Neural progenitor cell (in vitro differentiated cells): Measurements from ENCODE around the gene PROS1. TPM values are rescaled to one million over a fixed set of nuclear protein-coding genes. Genes with fewer than 3 reads are reported as not detected.

Source experiments
- DNase-seq: peaks from one replicate; pipeline ENCODE4 v3.0.0-alpha.2; 2016; ENCODE audit warnings: low spot score
- H2AFZ ChIP-seq: fragments of 200-600 bp; sonication (generic); replicated peaks from 2 replicates; pipeline ENCODE4 v1.6.1; 2016; ENCODE audit warnings: antibody characterized with exemption
- H3F3A ChIP-seq: fragments of 200-600 bp; sonication (generic); 2 replicates; pipeline ENCODE4 v1.6.1; 2016; ENCODE audit warnings: antibody characterized with exemption, low read depth
- H3K27ac ChIP-seq: fragments of 200-600 bp; sonication (generic); 2 replicates; pipeline ENCODE4 v1.5.1; 2016; ENCODE audit warnings: mild to moderate bottlenecking
- H3K27me3 ChIP-seq: fragments of 200-600 bp; sonication (generic); 2 replicates; pipeline ENCODE4 v1.6.1; 2016; ENCODE audit warnings: mild to moderate bottlenecking, moderate library complexity
- H3K36me3 ChIP-seq: fragments of 200-600 bp; sonication (generic); 2 replicates; pipeline ENCODE4 v1.5.1; 2016
- H3K4me1 ChIP-seq: fragments of 200-600 bp; sonication (generic); 2 replicates; pipeline ENCODE4 v1.6.1; 2016; ENCODE audit warnings: mixed run types
- H3K4me2 ChIP-seq: fragments of 200-600 bp; sonication (generic); 2 replicates; pipeline ENCODE4 v1.6.1; 2016
- H3K4me3 ChIP-seq: fragments of 200-600 bp; sonication (generic); 2 replicates; pipeline ENCODE4 v1.5.1; 2016
- H3K79me2 ChIP-seq: fragments of 200-600 bp; sonication (generic); 2 replicates; pipeline ENCODE4 v1.6.1; 2016; ENCODE audit warnings: low read depth
- H3K9ac ChIP-seq: fragments of 200-600 bp; sonication (generic); 2 replicates; pipeline ENCODE4 v1.6.1; 2016
- H3K9me3 ChIP-seq: fragments of 200-600 bp; sonication (generic); 2 replicates; pipeline ENCODE4 v1.5.1; 2016; ENCODE audit warnings: low read depth
- H4K20me1 ChIP-seq: fragments of 200-600 bp; sonication (generic); 2 replicates; pipeline ENCODE4 v1.6.1; 2016; ENCODE audit warnings: low read depth
- H3K27ac Mint-ChIP-seq: 3 replicates; pipeline ENCODE4 v1.8.0; 2021; ENCODE audit warnings: mixed read lengths
- H3K27me3 Mint-ChIP-seq: 2 replicates; pipeline ENCODE4 v1.8.0; 2022; ENCODE audit warnings: low read depth, mild to moderate bottlenecking, inconsistent platforms, moderate library complexity, mixed read lengths; ENCODE audit not compliant: insufficient read depth
- H3K36me3 Mint-ChIP-seq: 3 replicates; pipeline ENCODE4 v1.8.0; 2021; ENCODE audit warnings: mixed read lengths
- H3K4me1 Mint-ChIP-seq: 3 replicates; pipeline ENCODE4 v1.8.0; 2021; ENCODE audit warnings: mixed read lengths
- H3K4me3 Mint-ChIP-seq: 3 replicates; pipeline ENCODE4 v1.8.0; 2021; ENCODE audit warnings: mild to moderate bottlenecking, moderate library complexity, mixed read lengths
- H3K9me3 Mint-ChIP-seq: 3 replicates; pipeline ENCODE4 v1.8.0; 2020; ENCODE audit warnings: mixed read lengths
- EZH2 ChIP-seq: fragments of 200-600 bp; sonication (generic); IDR thresholded peaks from 2 replicates; pipeline ENCODE4 v1.6.1; 2017; ENCODE audit warnings: antibody characterized with exemption, mild to moderate bottlenecking, moderate library complexity
- EZH2phosphoT487 ChIP-seq: fragments of 200-600 bp; sonication (generic); IDR thresholded peaks from 2 replicates; pipeline ENCODE4 v1.6.1; 2017; ENCODE audit warnings: antibody characterized with exemption
- total RNA-seq: library from RNA; depleted of rRNA; stranded (reverse); fragments of >200 nt; gene quantifications from 2 replicates; pipeline ENCODE4 v1.2.3, GENCODE V29; 2015; ENCODE audit warnings: low replicate concordance
- TF ChIP-seq, protein P1 (sequence below): fragments of 200-600 bp; sonication (generic); IDR thresholded peaks from 2 replicates; pipeline ENCODE4 v1.5.1; 2017; ENCODE audit warnings: antibody characterized with exemption, mild to moderate bottlenecking

Gene PROS1
- 11.9 and 18.5 TPM in 2 replicates for total RNA-seq

DNA sequence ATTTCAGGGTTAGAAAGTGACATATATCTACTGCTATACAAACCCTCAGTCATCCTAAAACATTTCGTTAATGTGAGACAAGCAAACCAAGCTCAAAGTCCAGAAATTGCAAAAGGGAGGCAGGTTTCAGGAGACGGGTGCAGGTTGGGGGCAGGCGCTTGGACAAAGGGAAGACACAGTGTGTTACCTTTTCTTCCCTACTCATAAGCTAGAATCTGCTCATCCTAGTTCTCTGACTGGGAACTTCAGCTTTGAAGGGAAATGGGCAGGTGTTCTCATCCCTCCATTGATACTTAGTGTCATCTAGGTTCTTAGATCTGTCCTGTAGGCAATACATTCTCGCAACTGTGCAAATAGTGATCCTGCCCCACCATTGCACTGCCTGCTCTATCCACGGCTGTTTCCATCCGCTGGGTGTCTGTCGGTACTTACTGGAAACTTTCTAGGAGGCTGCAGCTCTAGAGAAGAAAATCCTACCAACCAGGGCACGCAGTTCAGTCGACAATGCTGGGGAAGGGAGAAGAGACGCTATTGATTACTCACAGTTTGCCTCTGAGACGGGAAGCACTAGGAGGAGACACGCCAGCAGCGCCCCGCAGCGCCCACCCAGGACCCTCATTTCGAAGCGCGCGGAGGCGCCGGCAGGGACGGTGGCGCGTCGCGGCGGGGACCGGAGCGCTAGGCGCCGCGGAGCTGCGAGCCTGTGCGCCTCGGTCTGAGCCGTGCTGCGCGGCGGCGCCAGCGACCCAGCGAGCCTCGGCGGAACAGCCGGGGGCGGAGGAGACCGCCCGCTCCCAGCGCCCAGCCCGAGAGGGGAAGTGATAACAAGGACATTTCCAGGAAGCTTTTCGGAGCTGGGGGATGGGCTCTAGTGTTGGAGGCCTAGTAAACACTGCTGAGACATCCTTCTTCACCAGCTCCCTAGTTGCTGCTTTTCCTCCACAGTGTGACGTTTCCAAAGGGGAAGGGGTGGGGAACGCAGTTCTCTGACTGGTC, at the start of gene PROS1:
Gene PROS1 (minus strand): TSS at position 766 of the 996 bp plus-strand sequence. CDS start 147 bp downstream, at position 619.
- Mint-ChIP-seq H3K9me3 (no peaks in the 10 kb centered on the region), H3K4me3 (peak within 1 kb of the TSS; percentile 90), H3K36me3 (no peaks in the 10 kb centered on the region), H3K4me1 (peaks cover 16% of the 10 kb centered on the region), H3K27me3 (peaks cover 3% of the 10 kb centered on the region), H3K27ac (peak within 1 kb of the TSS; percentile 93)
- Histone ChIP-seq H3K27ac (no peak within 1 kb of the TSS), H3K27me3 (peaks cover 19% of the 10 kb centered on the region), H3K9me3 (no peaks in the 10 kb centered on the region), H3F3A (peaks cover 11% of the 10 kb centered on the region), H4K20me1 (no peaks in the 10 kb centered on the region), H2AFZ (peak within 1 kb of the TSS; percentile 88), H3K4me1 (no peaks in the 10 kb centered on the region), H3K4me3 (peak within 1 kb of the TSS; percentile 60), H3K79me2 (no peaks in the 10 kb centered on the region), H3K9ac (no peak within 1 kb of the TSS), H3K36me3 (no peaks in the 10 kb centered on the region), H3K4me2 (peak within 1 kb of the TSS; percentile 81)
- DNase-seq, result peak; percentile 81
- TF ChIP-seq, protein P1, sequence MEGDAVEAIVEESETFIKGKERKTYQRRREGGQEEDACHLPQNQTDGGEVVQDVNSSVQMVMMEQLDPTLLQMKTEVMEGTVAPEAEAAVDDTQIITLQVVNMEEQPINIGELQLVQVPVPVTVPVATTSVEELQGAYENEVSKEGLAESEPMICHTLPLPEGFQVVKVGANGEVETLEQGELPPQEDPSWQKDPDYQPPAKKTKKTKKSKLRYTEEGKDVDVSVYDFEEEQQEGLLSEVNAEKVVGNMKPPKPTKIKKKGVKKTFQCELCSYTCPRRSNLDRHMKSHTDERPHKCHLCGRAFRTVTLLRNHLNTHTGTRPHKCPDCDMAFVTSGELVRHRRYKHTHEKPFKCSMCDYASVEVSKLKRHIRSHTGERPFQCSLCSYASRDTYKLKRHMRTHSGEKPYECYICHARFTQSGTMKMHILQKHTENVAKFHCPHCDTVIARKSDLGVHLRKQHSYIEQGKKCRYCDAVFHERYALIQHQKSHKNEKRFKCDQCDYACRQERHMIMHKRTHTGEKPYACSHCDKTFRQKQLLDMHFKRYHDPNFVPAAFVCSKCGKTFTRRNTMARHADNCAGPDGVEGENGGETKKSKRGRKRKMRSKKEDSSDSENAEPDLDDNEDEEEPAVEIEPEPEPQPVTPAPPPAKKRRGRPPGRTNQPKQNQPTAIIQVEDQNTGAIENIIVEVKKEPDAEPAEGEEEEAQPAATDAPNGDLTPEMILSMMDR, result peak; percentile 19
- TF ChIP-seq EZH2phosphoT487, result no peak

DNA sequence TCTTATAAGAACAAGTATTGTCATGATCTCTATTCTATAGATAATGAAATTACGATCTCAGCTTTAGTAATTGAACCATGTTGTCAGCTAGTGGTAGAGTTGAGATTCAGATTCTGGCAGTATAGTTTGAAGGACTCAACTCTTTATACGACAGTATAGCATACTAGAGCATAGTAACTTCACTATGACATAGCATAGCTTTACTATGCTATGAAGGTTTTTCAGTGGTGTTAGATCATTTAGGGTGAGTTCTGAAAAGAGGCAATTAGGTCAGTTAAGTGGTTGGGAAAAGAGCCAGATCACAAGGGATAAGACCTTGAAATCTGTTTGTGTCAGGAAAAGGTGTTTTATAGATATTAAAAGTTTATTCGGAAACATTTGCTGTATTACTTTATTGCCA, 46.6 kb upstream of the PROS1 start:
- Histone ChIP-seq H3K79me2 (no peaks in the 10 kb centered on the region), H3K4me2 (no peak overlapping the region), H2AFZ (no peak overlapping the region), H3F3A (peaks cover 3% of the 10 kb centered on the region), H3K36me3 (no peaks in the 10 kb centered on the region), H3K27ac (no peak overlapping the region), H3K4me3 (no peak overlapping the region), H3K4me1 (no peaks in the 10 kb centered on the region), H3K9me3 (no peaks in the 10 kb centered on the region), H3K9ac (no peak overlapping the region), H4K20me1 (no peaks in the 10 kb centered on the region), H3K27me3 (no peaks in the 10 kb centered on the region)
- no peaks in the 10 kb centered on the region for H3K27me3 Mint-ChIP-seq
- H3K36me3 Mint-ChIP-seq, result peaks cover 2% of the 10 kb centered on the region
- H3K4me1 Mint-ChIP-seq, result no peaks in the 10 kb centered on the region
- TF ChIP-seq EZH2phosphoT487 (no peak), EZH2 (no peak)
- TF ChIP-seq, protein P1, result no peak
- no peak overlapping the region for H3K4me3 Mint-ChIP-seq
- H3K27ac Mint-ChIP-seq, result no peak overlapping the region
- no peaks in the 10 kb centered on the region for H3K9me3 Mint-ChIP-seq
- DNase-seq, result no peak

DNA sequence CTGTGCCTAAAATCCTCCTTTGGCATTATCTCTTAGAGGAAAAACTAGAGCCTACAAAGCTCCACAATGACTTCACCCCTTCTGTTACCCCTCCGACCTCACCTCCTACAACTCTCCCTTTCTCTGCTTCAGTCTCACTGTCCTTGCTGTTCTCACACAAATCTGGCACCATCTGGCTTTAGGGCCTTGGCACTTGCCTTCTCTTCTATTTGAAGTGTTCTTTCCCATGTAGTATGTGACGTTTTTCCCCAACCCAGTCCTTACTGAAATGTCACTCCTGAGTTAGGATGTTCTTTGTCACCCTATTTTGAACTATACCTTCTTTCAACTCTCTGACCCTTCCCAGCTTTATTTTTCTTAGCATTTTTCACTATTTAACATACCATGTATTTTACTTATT, 46.0 kb upstream of the PROS1 start:
- H4K20me1 ChIP-seq, result no peaks in the 10 kb centered on the region
- DNase-seq, result no peak
- no peak for TF ChIP-seq EZH2phosphoT487
- TF ChIP-seq, protein P1, result no peak
- TF ChIP-seq EZH2, result no peak
- H3K79me2 ChIP-seq, result no peaks in the 10 kb centered on the region
- H3K36me3 Mint-ChIP-seq, result peaks cover 8% of the 10 kb centered on the region
- H3K27me3 ChIP-seq, result no peaks in the 10 kb centered on the region
- no peak overlapping the region for H3K4me3 Mint-ChIP-seq
- H3K9me3 Mint-ChIP-seq, result no peaks in the 10 kb centered on the region
- H3K4me2 ChIP-seq, result no peak overlapping the region
- no peaks in the 10 kb centered on the region for H3K4me1 Mint-ChIP-seq
- H2AFZ ChIP-seq, result no peak overlapping the region
- H3F3A ChIP-seq, result peaks cover 3% of the 10 kb centered on the region
- no peaks in the 10 kb centered on the region for H3K27me3 Mint-ChIP-seq
- H3K36me3 ChIP-seq, result no peaks in the 10 kb centered on the region
- no peak overlapping the region for H3K4me3 ChIP-seq
- no peak overlapping the region for H3K27ac Mint-ChIP-seq
- no peak overlapping the region for H3K9ac ChIP-seq
- H3K9me3 ChIP-seq, result no peaks in the 10 kb centered on the region
- H3K27ac ChIP-seq, result no peak overlapping the region
- H3K4me1 ChIP-seq, result no peaks in the 10 kb centered on the region
